ENCODE results near the gene TMA7B. TPM values are rescaled to one million over a fixed set of nuclear protein-coding genes. Genes with fewer than 3 reads are reported as not detected.

Gene TMA7B
- total RNA-seq, 4 donors from 2014 or later = not detected

- ATAC-seq (ENCODE audit: low FRiP score) (no peak), DNase-seq (ENCODE audit: low spot score) (no peak)
- TF ChIP-seq CTCF (IDR thresholded peaks at IDR 0.05) = no peak
Observed at GRCh38 chr22:39916496-39916895, 43.7 kb upstream of the TMA7B start.

- TF ChIP-seq CTCF (IDR thresholded peaks at IDR 0.05) = no peak
- no peak for ATAC-seq (ENCODE audit: low FRiP score)
Observed at GRCh38 chr22:39917197-39917643, 43.0 kb upstream of the TMA7B start.

GRCh38 chr22:39917776-39918495 is 42.3 kb upstream of the TMA7B start:
- DNase-seq (ENCODE audit: low spot score) (no peak), ATAC-seq (ENCODE audit: low FRiP score) (no peak)
- no peak for TF ChIP-seq CTCF (IDR thresholded peaks at IDR 0.05)

More at GRCh38 chr22:39917197-39917643, 43.0 kb upstream of the TMA7B start:
- DNase-seq (ENCODE audit: low spot score) = no peak

GRCh38 chr22:39920134-39920743 is 40.0 kb upstream of the TMA7B start:
- no peak for ATAC-seq (ENCODE audit: low FRiP score)
- no peak for DNase-seq (ENCODE audit: low spot score)
- no peak for TF ChIP-seq CTCF (IDR thresholded peaks at IDR 0.05)

- DNase-seq (ENCODE audit: low spot score) (no peak), ATAC-seq (ENCODE audit: low FRiP score) (no peak)
- TF ChIP-seq CTCF (IDR thresholded peaks at IDR 0.05) = no peak
Observed at GRCh38 chr22:39923696-39924095, 36.5 kb upstream of the TMA7B start.

- TF ChIP-seq CTCF (IDR thresholded peaks at IDR 0.05) = no peak
- ATAC-seq (ENCODE audit: low FRiP score) (no peak), DNase-seq (ENCODE audit: low spot score) (no peak)
Observed at GRCh38 chr22:39924286-39924685, 35.9 kb upstream of the TMA7B start.

GRCh38 chr22:39925273-39925672 is 34.9 kb upstream of the TMA7B start:
- ATAC-seq (ENCODE audit: low FRiP score) (no peak), DNase-seq (ENCODE audit: low spot score) (no peak)
- TF ChIP-seq CTCF (IDR thresholded peaks at IDR 0.05) = no peak
